Gastrocnemius medialis (tissue), 4 donors: ENCODE results near the gene BCAN.

Experiments used
- CTCF ChIP-seq, 5 experiments: fragments of 450-650 bp in 3 of 5; fragments of 200-600 bp in 2 of 5; sonication (generic) in 2 of 5; IDR thresholded peaks in 4 of 5; conservative IDR thresholded peaks in 1 of 5; 1 replicate in 4 of 5; 2 replicates in 1 of 5; pipeline ENCODE4 v1.5.1; 2016 to 2019; ENCODE audit warnings: antibody characterized with exemption in 5 of 5, mild to moderate bottlenecking in 3 of 5, moderate library complexity in 3 of 5
- POLR2A ChIP-seq, 2 donors: fragments of 450-650 bp; IDR thresholded peaks; one replicate each; pipeline ENCODE4 v1.6.1; 2017; ENCODE audit warnings: antibody characterized with exemption in 2 of 2, mild to moderate bottlenecking in 2 of 2, moderate library complexity in 2 of 2

- no peak for TF ChIP-seq CTCF (IDR thresholded peaks at IDR 0.05 in 4 of 5, conservative IDR thresholded peaks at IDR 0.05 in 1 of 5)
- TF ChIP-seq POLR2A (IDR thresholded peaks at IDR 0.05): no peak
Observed at GRCh38 chr1:156595016-156595415, 46.9 kb upstream of the BCAN start.
